Lung (tissue), 12 donors: ENCODE measurements around the gene BICDL1. TPM values are rescaled to one million over a fixed set of nuclear protein-coding genes. Genes with fewer than 3 reads are reported as not detected.

Experiments
- ATAC-seq: fragments of 200-7000 bp; cut with Tn5 transposase; one replicate; pipeline ENCODE4 v1.9.1; 2020; ENCODE audit warnings: moderate number of reproducible peaks; ENCODE audit not compliant: insufficient read depth, low FRiP score
- DNase-seq, 3 donors: peaks; one replicate each; pipeline ENCODE4 v3.0.0-alpha.2; 2013 to 2017
- H3K27ac ChIP-seq, 2 donors: one replicate each; pipeline ENCODE4 v1.5.1; 2013; ENCODE audit warnings: mild to moderate bottlenecking in 2 of 2, moderate library complexity in 2 of 2, control low read depth in 1 of 2, inconsistent platforms in 1 of 2, low read depth in 1 of 2, low read length in 1 of 2
- H3K27me3 ChIP-seq, 3 donors: one replicate each; pipeline ENCODE4 v1.5.1; 2013; ENCODE audit warnings: low read length in 2 of 3; ENCODE audit not compliant: control insufficient read depth in 3 of 3, insufficient read depth in 3 of 3
- H3K36me3 ChIP-seq, 4 donors: one replicate each; pipeline ENCODE4 v1.5.1; 2013; ENCODE audit warnings: low read length in 4 of 4, mild to moderate bottlenecking in 1 of 4, moderate library complexity in 1 of 4; ENCODE audit not compliant: control insufficient read depth in 4 of 4, insufficient read depth in 4 of 4
- H3K4me1 ChIP-seq, 5 donors: one replicate each; pipeline ENCODE4 v1.5.1; 2013; ENCODE audit warnings: low read length in 5 of 5, mild to moderate bottlenecking in 2 of 5, moderate library complexity in 1 of 5; ENCODE audit not compliant: control insufficient read depth in 5 of 5, insufficient read depth in 5 of 5
- H3K4me3 ChIP-seq: one replicate; pipeline ENCODE4 v1.5.1; 2013; ENCODE audit warnings: mild to moderate bottlenecking, control low read depth, moderate library complexity
- H3K9ac ChIP-seq, 2 donors: one replicate each; pipeline ENCODE4 v1.5.1; 2013; ENCODE audit warnings: low read length in 2 of 2, control low read depth in 1 of 2; ENCODE audit not compliant: insufficient read depth in 1 of 2
- H3K9me3 ChIP-seq, 4 donors: one replicate each; pipeline ENCODE4 v1.5.1; 2013; ENCODE audit warnings: low read length in 3 of 4, mild to moderate bottlenecking in 1 of 4, moderate library complexity in 1 of 4; ENCODE audit not compliant: control insufficient read depth in 4 of 4, insufficient read depth in 3 of 4
- CTCF ChIP-seq: IDR thresholded peaks from 2 replicates; pipeline ENCODE4 v1.5.1; 2012; ENCODE audit warnings: mild to moderate bottlenecking; ENCODE audit errors: control extremely low read depth, extremely low read depth
- WGBS, 2 donors: extraction: QIAGEN DNeasy Blood & Tissue Kit; methylation state at CpG; one replicate each; pipeline ENCODE4 v1.1.7; 2013; 5-methylcytosine and 5-hydroxymethylcytosine counted together
- polyA plus RNA-seq, 2 donors: library from polyadenylated mRNA; stranded (reverse); fragments of 200-250 nt; gene quantifications; one replicate each; pipeline ENCODE4 v1.2.1, GENCODE V29; 2013
- total RNA-seq, 2 donors: library from RNA; depleted of rRNA in 1 of 2; stranded (reverse); fragments of >200 nt in 1 of 2; gene quantifications; one replicate each; pipeline ENCODE4 v1.2.1, GENCODE V29; 2014 to 2021
- donor health status: control.
- donor health status: control.
- donor health status: Bipolar disorder and iron deficiency.
- donor health status: healthy.
- donor health status: DM: yes; HTN: yes; CAD: no.

The BICDL1 gene
- total and polyA plus RNA-seq, 4 donors, result 5.2 to 23.7 (median 13.7) TPM

GRCh38 chr12:120049426-120049825, 60.4 kb downstream of the BICDL1 start:
- no peaks in the 10 kb centered on the region for H3K27me3 ChIP-seq
- DNase-seq, result no peak
- TF ChIP-seq CTCF, result no peak
- H3K9ac ChIP-seq, result no peak overlapping the region
- H3K4me3 ChIP-seq, result no peak overlapping the region
- ATAC-seq, result no peak
- H3K9me3 ChIP-seq, result no peaks in the 10 kb centered on the region
- H3K4me1 ChIP-seq, result no peaks in the 10 kb centered on the region
- no peaks in the 10 kb centered on the region for H3K36me3 ChIP-seq
- WGBS, 2 donors, result 86 to 89% methylated on average over 6 of the region's 6 CpGs
- no peak overlapping the region for H3K27ac ChIP-seq

- Histone ChIP-seq H3K27ac (no peak overlapping the region), H3K9me3 (no peaks in the 10 kb centered on the region), H3K4me3 (no peak overlapping the region), H3K9ac (no peak overlapping the region), H3K27me3 (no peaks in the 10 kb centered on the region), H3K36me3 (no peaks in the 10 kb centered on the region), H3K4me1 (no peaks in the 10 kb centered on the region)
- no peak for DNase-seq
- TF ChIP-seq CTCF, result no peak
- 94 to 96% methylated on average over 3 of the region's 3 CpGs for WGBS, 2 donors
- ATAC-seq, result no peak
These were observed 62.5 kb downstream of the BICDL1 start for GRCh38 chr12:120051535-120051934.

- Histone ChIP-seq H3K9me3 (no peaks in the 10 kb centered on the region), H3K27ac (no peak overlapping the region), H3K4me1 (no peaks in the 10 kb centered on the region), H3K27me3 (no peaks in the 10 kb centered on the region), H3K9ac (no peak overlapping the region), H3K36me3 (no peaks in the 10 kb centered on the region), H3K4me3 (no peak overlapping the region)
- ATAC-seq (no peak), DNase-seq (no peak)
- no peak for TF ChIP-seq CTCF
- 92 to 96% methylated on average over 4 of the region's 4 CpGs for whole genome bisulfite sequencing, 2 donors
These were observed 65.3 kb downstream of the BICDL1 start for GRCh38 chr12:120054293-120054692.
